Mesendoderm (in vitro differentiated cells): ENCODE data around the gene PTPRS.

Source experiments
- DNase-seq: peaks from one replicate; pipeline ENCODE4 v3.0.0; 2013
- H2AK5ac ChIP-seq: 2 replicates; pipeline ENCODE4 v1.6.1; 2013; ENCODE audit warnings: low read length, inconsistent platforms
- H2BK120ac ChIP-seq: 2 replicates; pipeline ENCODE4 v1.6.1; 2013; ENCODE audit warnings: low read depth, mild to moderate bottlenecking, low read length, moderate library complexity, mixed read lengths
- H2BK15ac ChIP-seq: replicated peaks from 2 replicates; pipeline ENCODE4 v1.6.1; 2013; ENCODE audit warnings: low read depth, mild to moderate bottlenecking, moderate library complexity
- H2BK5ac ChIP-seq: 2 replicates; pipeline ENCODE4 v1.6.1; 2013; ENCODE audit warnings: low read length, inconsistent platforms
- H3K18ac ChIP-seq: 2 replicates; pipeline ENCODE4 v1.6.1; 2013; ENCODE audit warnings: mild to moderate bottlenecking, low read length, mixed read lengths
- H3K23ac ChIP-seq: one replicate; pipeline ENCODE4 v1.6.1; 2013; ENCODE audit warnings: low read length
- H3K27ac ChIP-seq: 2 replicates; pipeline ENCODE4 v1.5.1; 2013; ENCODE audit warnings: low read depth, mild to moderate bottlenecking, inconsistent platforms, low read length, moderate library complexity
- H3K27me3 ChIP-seq: 2 replicates; pipeline ENCODE4 v1.6.1; 2013; ENCODE audit warnings: low read length, control low read depth, mild to moderate bottlenecking, inconsistent platforms; ENCODE audit not compliant: insufficient read depth, poor library complexity
- H3K36me3 ChIP-seq: 2 replicates; pipeline ENCODE4 v1.6.1; 2013; ENCODE audit warnings: low read length, inconsistent platforms; ENCODE audit not compliant: control insufficient read depth, insufficient read depth
- H3K4ac ChIP-seq: one replicate; pipeline ENCODE4 v1.6.1; 2013; ENCODE audit warnings: low read depth, mild to moderate bottlenecking, low read length, moderate library complexity
- H3K4me1 ChIP-seq: 2 replicates; pipeline ENCODE4 v1.6.1; 2013; ENCODE audit warnings: low read depth, low read length, inconsistent platforms; ENCODE audit not compliant: control insufficient read depth
- H3K4me2 ChIP-seq: 2 replicates; pipeline ENCODE4 v1.6.1; 2013; ENCODE audit warnings: low read length
- H3K4me3 ChIP-seq: 2 replicates; pipeline ENCODE4 v1.5.1; 2013; ENCODE audit warnings: mild to moderate bottlenecking, low read length
- H3K56ac ChIP-seq: one replicate; pipeline ENCODE4 v1.6.1; 2013; ENCODE audit warnings: low read length
- H3K79me1 ChIP-seq: 2 replicates; pipeline ENCODE4 v1.6.1; 2013; ENCODE audit warnings: low read length, inconsistent platforms
- H3K79me2 ChIP-seq: 2 replicates; pipeline ENCODE4 v1.6.1; 2013; ENCODE audit warnings: mild to moderate bottlenecking, low read length; ENCODE audit not compliant: control insufficient read depth, insufficient read depth
- H3K9ac ChIP-seq: 2 replicates; pipeline ENCODE4 v1.6.1; 2013; ENCODE audit warnings: low read length, inconsistent platforms
- H4K5ac ChIP-seq: one replicate; pipeline ENCODE4 v1.6.1; 2013; ENCODE audit warnings: low read length
- H4K8ac ChIP-seq: one replicate; pipeline ENCODE4 v1.6.1; 2013; ENCODE audit warnings: low read depth, mild to moderate bottlenecking, control low read depth, low read length, moderate library complexity
- WGBS: extraction: QIAGEN DNeasy Blood & Tissue Kit; methylation state at CpG from one replicate; pipeline ENCODE4 v1.1.7; 2013; ENCODE audit warnings: low lambda C conversion rate, missing lambda C conversion rate; ENCODE audit not compliant: insufficient coverage; ENCODE audit errors: extremely low coverage; 5-methylcytosine and 5-hydroxymethylcytosine counted together

The PTPRS gene

GRCh38 chr19:5360003-5360780 is 19.6 kb upstream of the PTPRS start:
- no peak overlapping the region for H3K4ac ChIP-seq
- H4K5ac ChIP-seq = no peak overlapping the region
- no peak overlapping the region for H3K9ac ChIP-seq
- WGBS = no CpG with 5 or more reads among the region's 9 CpGs
- H3K4me3 ChIP-seq = no peak overlapping the region
- DNase-seq = no peak
- H3K36me3 ChIP-seq = no peaks in the 10 kb centered on the region
- H4K8ac ChIP-seq = no peak overlapping the region
- H3K23ac ChIP-seq = no peak overlapping the region
- H2BK120ac ChIP-seq = no peak overlapping the region
- no peaks in the 10 kb centered on the region for H3K27me3 ChIP-seq
- H3K4me1 ChIP-seq = no peaks in the 10 kb centered on the region
- no peak overlapping the region for H2BK15ac ChIP-seq
- no peak overlapping the region for H2BK5ac ChIP-seq
- no peak overlapping the region for H3K56ac ChIP-seq
- no peak overlapping the region for H3K18ac ChIP-seq
- no peak overlapping the region for H2AK5ac ChIP-seq
- H3K27ac ChIP-seq = no peak overlapping the region
- H3K79me1 ChIP-seq = no peaks in the 10 kb centered on the region
- no peak overlapping the region for H3K4me2 ChIP-seq
- no peaks in the 10 kb centered on the region for H3K79me2 ChIP-seq

- H3K4me2 ChIP-seq = no peak overlapping the region
Observed at GRCh38 chr19:5358173-5358800, 17.7 kb upstream of the PTPRS start.

GRCh38 chr19:5357584-5357983 is 17.0 kb upstream of the PTPRS start:
- H3K36me3 ChIP-seq = no peaks in the 10 kb centered on the region
- H3K23ac ChIP-seq = no peak overlapping the region
- H3K27me3 ChIP-seq = no peaks in the 10 kb centered on the region
- no peak overlapping the region for H3K18ac ChIP-seq
- no peak overlapping the region for H4K8ac ChIP-seq
- no CpG with 5 or more reads among the region's 4 CpGs for WGBS
- H3K9ac ChIP-seq = no peak overlapping the region
- no peak overlapping the region for H2BK15ac ChIP-seq
- no peak overlapping the region for H3K56ac ChIP-seq
- no peak overlapping the region for H3K27ac ChIP-seq
- no peaks in the 10 kb centered on the region for H3K79me1 ChIP-seq
- no peak overlapping the region for H2BK120ac ChIP-seq
- H3K79me2 ChIP-seq = no peaks in the 10 kb centered on the region
- H2BK5ac ChIP-seq = no peak overlapping the region
- no peak overlapping the region for H2AK5ac ChIP-seq
- no peak for DNase-seq
- no peak overlapping the region for H3K4ac ChIP-seq
- no peak overlapping the region for H4K5ac ChIP-seq
- no peaks in the 10 kb centered on the region for H3K4me1 ChIP-seq
- H3K4me2 ChIP-seq = no peak overlapping the region
- H3K4me3 ChIP-seq = no peak overlapping the region

More at GRCh38 chr19:5358173-5358800, 17.7 kb upstream of the PTPRS start:
- Histone ChIP-seq H3K27me3 (no peaks in the 10 kb centered on the region), H3K18ac (no peak overlapping the region), H3K79me1 (no peaks in the 10 kb centered on the region), H3K79me2 (no peaks in the 10 kb centered on the region), H4K8ac (no peak overlapping the region), H3K9ac (no peak overlapping the region), H3K23ac (no peak overlapping the region), H3K27ac (no peak overlapping the region), H2BK5ac (no peak overlapping the region), H2AK5ac (no peak overlapping the region), H3K56ac (no peak overlapping the region), H3K36me3 (no peaks in the 10 kb centered on the region), H2BK15ac (no peak overlapping the region), H3K4me1 (no peaks in the 10 kb centered on the region), H3K4ac (no peak overlapping the region), H4K5ac (no peak overlapping the region), H2BK120ac (no peak overlapping the region), H3K4me3 (no peak overlapping the region)
- no peak for DNase-seq
- WGBS = no CpG with 5 or more reads among the region's 9 CpGs

GRCh38 chr19:5356918-5357317 is 16.3 kb upstream of the PTPRS start:
- H3K4ac ChIP-seq = no peak overlapping the region
- no peak overlapping the region for H2BK15ac ChIP-seq
- WGBS = no CpG with 5 or more reads among the region's 13 CpGs
- H4K8ac ChIP-seq = no peak overlapping the region
- H3K27me3 ChIP-seq = no peaks in the 10 kb centered on the region
- no peaks in the 10 kb centered on the region for H3K4me1 ChIP-seq
- H4K5ac ChIP-seq = no peak overlapping the region
- no peaks in the 10 kb centered on the region for H3K79me1 ChIP-seq
- H3K23ac ChIP-seq = no peak overlapping the region
- H3K18ac ChIP-seq = no peak overlapping the region
- H2BK120ac ChIP-seq = no peak overlapping the region
- no peak overlapping the region for H3K56ac ChIP-seq
- no peaks in the 10 kb centered on the region for H3K36me3 ChIP-seq
- H3K4me3 ChIP-seq = no peak overlapping the region
- no peak overlapping the region for H3K27ac ChIP-seq
- H2BK5ac ChIP-seq = no peak overlapping the region
- H3K79me2 ChIP-seq = no peaks in the 10 kb centered on the region
- H2AK5ac ChIP-seq = no peak overlapping the region
- no peak overlapping the region for H3K9ac ChIP-seq
- H3K4me2 ChIP-seq = no peak overlapping the region
- no peak for DNase-seq

- Histone ChIP-seq H2BK120ac (no peak overlapping the region), H4K8ac (no peak overlapping the region), H2BK5ac (no peak overlapping the region), H3K4me3 (no peak overlapping the region), H3K23ac (no peak overlapping the region), H3K79me2 (no peaks in the 10 kb centered on the region), H3K9ac (no peak overlapping the region), H3K56ac (no peak overlapping the region), H3K18ac (no peak overlapping the region), H2BK15ac (no peak overlapping the region), H3K27ac (no peak overlapping the region), H4K5ac (no peak overlapping the region), H3K36me3 (no peaks in the 10 kb centered on the region), H3K4ac (no peak overlapping the region), H3K4me2 (no peak overlapping the region), H3K4me1 (no peaks in the 10 kb centered on the region), H2AK5ac (no peak overlapping the region), H3K79me1 (no peaks in the 10 kb centered on the region), H3K27me3 (no peaks in the 10 kb centered on the region)
- no CpG with 5 or more reads among the region's 5 CpGs for WGBS
- DNase-seq = no peak
Observed at GRCh38 chr19:5356428-5356827, 15.8 kb upstream of the PTPRS start.
